ENCODE data around the gene IP6K3.

The IP6K3 gene

DNA sequence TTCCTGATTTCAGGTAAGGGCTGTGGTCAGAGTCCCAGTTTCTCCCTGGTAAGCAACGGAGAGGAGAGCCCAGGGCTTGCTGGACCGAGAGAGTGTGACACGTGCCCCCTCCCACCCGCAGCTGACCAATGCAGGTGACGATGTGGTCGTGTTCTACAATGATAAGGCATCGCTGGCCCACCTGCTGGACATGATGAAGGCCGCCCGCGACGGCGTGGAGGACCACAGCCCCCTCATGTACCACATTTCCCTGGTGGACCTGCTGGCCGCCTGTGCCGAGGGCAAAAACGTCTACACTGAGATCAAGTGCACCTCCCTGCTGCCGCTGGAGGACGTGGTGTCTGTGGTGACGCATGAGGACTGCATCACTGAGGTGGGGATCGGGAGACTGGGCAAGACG is 66.9 kb downstream of the IP6K3 start:
- DNase-seq (ENCODE audit: extremely low read depth in 1 of 2, low read depth in 1 of 2) = no peak

GRCh38 chr6:33678932-33679490 is 67.7 kb downstream of the IP6K3 start:
- DNase-seq (ENCODE audit: extremely low read depth in 1 of 2, low read depth in 1 of 2) = no peak

DNA sequence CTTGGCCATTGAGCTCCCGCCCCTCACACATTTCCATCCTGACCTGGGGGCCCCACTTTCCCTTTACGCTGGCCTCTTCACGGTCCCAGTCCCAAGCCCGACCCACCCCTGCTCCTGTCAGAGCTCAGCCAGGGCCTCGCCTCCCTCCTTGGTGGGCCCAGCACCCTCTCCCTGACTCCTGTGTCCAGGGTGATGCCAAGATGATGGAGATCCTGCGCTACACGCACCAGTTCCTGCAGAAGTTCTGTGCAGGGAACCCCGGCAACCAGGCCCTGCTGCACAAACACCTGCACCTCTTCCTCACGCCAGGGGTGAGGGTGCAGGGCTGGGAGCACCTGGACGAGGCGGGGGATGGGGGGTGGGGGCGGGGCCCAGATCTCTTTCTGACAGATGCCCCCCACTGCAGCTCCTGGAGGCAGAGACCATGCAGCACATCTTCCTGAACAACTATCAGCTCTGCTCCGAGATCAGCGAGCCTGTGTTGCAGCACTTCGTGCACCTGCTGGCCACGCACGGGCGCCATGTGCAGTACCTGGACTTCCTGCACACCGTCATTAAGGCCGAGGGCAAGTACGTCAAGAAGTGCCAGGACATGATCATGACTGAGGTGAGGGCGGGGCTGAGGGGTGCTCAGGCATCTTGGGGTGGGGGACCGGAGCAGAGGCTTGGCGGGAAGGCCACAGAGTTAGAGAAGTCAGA is 68.3 kb downstream of the IP6K3 start:
- DNase-seq (ENCODE audit: extremely low read depth in 1 of 2, low read depth in 1 of 2) = no peak

- DNase-seq (ENCODE audit: extremely low read depth in 1 of 2, low read depth in 1 of 2) = no peak
Observed at GRCh38 chr6:33677689-33678088, 69.0 kb downstream of the IP6K3 start.

- no peak for DNase-seq (ENCODE audit: extremely low read depth in 1 of 2, low read depth in 1 of 2)
Observed at GRCh38 chr6:33677143-33677660, 69.5 kb downstream of the IP6K3 start.

- no peak for DNase-seq (ENCODE audit: extremely low read depth in 1 of 2, low read depth in 1 of 2)
Observed at GRCh38 chr6:33676416-33677142, 70.1 kb downstream of the IP6K3 start.

DNA sequence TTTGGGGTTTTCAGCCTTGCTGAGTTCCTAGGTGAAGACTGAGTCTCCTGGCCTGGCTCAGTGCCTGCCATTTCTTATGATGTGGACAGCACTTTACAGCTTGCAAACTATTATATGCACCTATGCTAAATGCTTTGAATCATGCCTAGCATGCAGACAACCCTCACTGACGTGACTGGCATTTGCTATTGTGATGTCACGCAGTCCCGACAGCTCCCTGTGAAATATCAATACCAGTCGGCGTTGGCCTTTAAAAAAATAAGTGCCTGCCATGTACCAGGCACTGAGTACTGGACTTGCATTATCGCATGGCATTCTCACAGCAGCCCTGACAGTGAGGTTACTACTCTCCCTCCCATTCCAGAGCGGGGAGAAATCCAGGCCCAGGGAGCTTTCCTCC is 70.7 kb downstream of the IP6K3 start:
- DNase-seq (ENCODE audit: extremely low read depth in 1 of 2, low read depth in 1 of 2) = no peak

GRCh38 chr6:33673851-33674250 is 72.9 kb downstream of the IP6K3 start:
- DNase-seq (ENCODE audit: extremely low read depth in 1 of 2, low read depth in 1 of 2) = no peak

DNA sequence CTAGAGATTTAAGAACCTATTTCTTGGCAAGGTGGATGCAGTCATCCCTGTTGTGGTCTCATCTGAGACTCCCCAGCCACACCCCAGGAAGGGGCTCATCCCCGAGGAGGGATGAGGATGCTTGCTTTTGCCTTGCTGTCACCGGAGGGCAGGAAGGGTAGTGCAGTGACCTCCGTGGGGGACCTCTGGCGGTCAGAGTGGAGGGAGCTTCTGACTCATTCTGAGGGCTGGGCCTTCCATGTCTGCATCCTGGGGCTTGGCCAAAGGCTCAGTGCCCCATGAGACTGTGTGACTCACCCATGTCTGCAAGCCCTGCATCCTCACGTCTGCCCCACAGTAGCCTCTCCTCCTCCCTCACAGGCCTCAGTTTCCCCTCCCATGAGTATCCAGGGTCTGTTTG is 73.9 kb downstream of the IP6K3 start:
- no peak for DNase-seq (ENCODE audit: extremely low read depth in 1 of 2, low read depth in 1 of 2)

GRCh38 chr6:33671744-33672072 is 75.0 kb downstream of the IP6K3 start:
- DNase-seq (ENCODE audit: extremely low read depth in 1 of 2, low read depth in 1 of 2) = no peak
